B cell (primary cell): Measurements from ENCODE around the gene KIAA1217. TPM values are rescaled to one million over a fixed set of nuclear protein-coding genes. Genes with fewer than 3 reads are reported as not detected.

ENCODE experiments used
- ATAC-seq: fragments of 200-7000 bp; cut with Tn5 transposase; one replicate; pipeline ENCODE4 v1.10.0; 2021; ENCODE audit warnings: low read depth, mild to moderate bottlenecking, moderate number of reproducible peaks, moderate library complexity
- CTCF ChIA-PET: fragments of 350-600 bp; sonication (Branson Sonifier 250); formaldehyde crosslinking; loops from one replicate; lab custom pipeline; 2021; ENCODE audit warnings: antibody characterized with exemption, inconsistent platforms; lab: Charles Lee
- POLR2A ChIA-PET: fragments of 350-600 bp; sonication (Branson Sonifier 250); formaldehyde crosslinking; loops from one replicate; lab custom pipeline; 2021; ENCODE audit warnings: antibody characterized with exemption; lab: Charles Lee
- DNase-seq: peaks from one replicate; pipeline ENCODE4 v3.0.0; 2013
- H2AFZ ChIP-seq: 2 replicates; pipeline ENCODE4 v1.6.1; 2012; ENCODE audit warnings: mild to moderate bottlenecking, low read depth, low read length; ENCODE audit not compliant: insufficient read depth, poor library complexity, severe bottlenecking
- H3K27ac ChIP-seq, 2 donors: 1 replicate in 1 of 2; 2 replicates in 1 of 2; pipeline ENCODE4 v1.5.1; 2012 to 2013; ENCODE audit warnings: low read length in 2 of 2, mild to moderate bottlenecking in 2 of 2, moderate library complexity in 1 of 2
- H3K27me3 ChIP-seq, 4 experiments: fragments of 200-600 bp in 1 of 4; sonication (generic) in 1 of 4; replicated peaks in 1 of 4; 1 replicate in 2 of 4; 2 replicates in 2 of 4; pipeline versions ENCODE4 v1.6.1 to v1.7.0; 2013 to 2016; ENCODE audit warnings: low read length in 3 of 4, mild to moderate bottlenecking in 2 of 4, mixed read lengths in 1 of 4, moderate library complexity in 1 of 4; ENCODE audit not compliant: insufficient read depth in 4 of 4, control insufficient read depth in 3 of 4; ENCODE audit errors: control extremely low read depth in 1 of 4
- H3K36me3 ChIP-seq, 2 experiments: replicated peaks in 1 of 2; 1 replicate in 1 of 2; 2 replicates in 1 of 2; pipeline versions ENCODE4 v1.6.1 to v1.7.1; 2013; ENCODE audit warnings: low read length in 1 of 2; ENCODE audit not compliant: insufficient read depth in 2 of 2, control insufficient read depth in 1 of 2; ENCODE audit errors: control extremely low read depth in 1 of 2, extremely low read depth in 1 of 2
- H3K4me1 ChIP-seq, 2 donors: fragments of 200-600 bp in 1 of 2; sonication (generic) in 1 of 2; 1 replicate in 1 of 2; 2 replicates in 1 of 2; pipeline versions ENCODE4 v1.5.1 to v1.6.1; 2013 to 2017; ENCODE audit warnings: low read length in 2 of 2; ENCODE audit not compliant: control insufficient read depth in 2 of 2, insufficient read depth in 2 of 2
- H3K4me2 ChIP-seq: replicated peaks from 2 replicates; pipeline ENCODE3; 2012; ENCODE audit warnings: mild to moderate bottlenecking, low read depth, low read length; ENCODE audit not compliant: poor library complexity, severe bottlenecking
- H3K4me3 ChIP-seq, 5 experiments: fragments of 200-600 bp in 1 of 5; sonication (generic) in 1 of 5; 1 replicate in 3 of 5; 2 replicates in 2 of 5; pipeline versions ENCODE4 v1.5.1 to v1.7.0; 2011 to 2016; ENCODE audit warnings: low read length in 4 of 5, mild to moderate bottlenecking in 4 of 5, low read depth in 2 of 5, control low read depth in 1 of 5, moderate library complexity in 1 of 5; ENCODE audit not compliant: insufficient read depth in 1 of 5; ENCODE audit errors: control extremely low read depth in 1 of 5, extremely low read depth in 1 of 5
- H3K79me2 ChIP-seq: fragments of 200-600 bp; sonication (generic); one replicate; pipeline ENCODE4 v1.6.0; 2016; ENCODE audit warnings: low read length; ENCODE audit not compliant: control insufficient read depth, insufficient read depth
- H3K9ac ChIP-seq: fragments of 200-600 bp; sonication (generic); 2 replicates; pipeline ENCODE4 v1.6.1; 2017; ENCODE audit warnings: mild to moderate bottlenecking, low read length, moderate library complexity
- H3K9me3 ChIP-seq, 3 donors: one replicate each; pipeline versions ENCODE4 v1.6.1 to v1.7.1; 2013; ENCODE audit warnings: low read length in 2 of 3; ENCODE audit not compliant: control insufficient read depth in 2 of 3, insufficient read depth in 1 of 3; ENCODE audit errors: control extremely low read depth in 1 of 3
- H4K20me1 ChIP-seq: 2 replicates; pipeline ENCODE4 v1.6.0; 2012; ENCODE audit warnings: mild to moderate bottlenecking, low read length; ENCODE audit not compliant: insufficient read depth, control insufficient read depth, poor library complexity, severe bottlenecking
- H3K27ac Mint-ChIP-seq: one replicate; pipeline ENCODE4 v1.8.0; 2021; ENCODE audit warnings: mixed read lengths
- H3K27me3 Mint-ChIP-seq: one replicate; pipeline ENCODE4 v1.8.0; 2021; ENCODE audit warnings: mixed read lengths
- H3K4me1 Mint-ChIP-seq: one replicate; pipeline ENCODE4 v1.8.0; 2021; ENCODE audit warnings: mixed read lengths
- H3K4me3 Mint-ChIP-seq: one replicate; pipeline ENCODE4 v1.8.0; 2021; ENCODE audit warnings: mixed read lengths
- H3K9me3 Mint-ChIP-seq: one replicate; pipeline ENCODE4 v1.8.0; 2022; ENCODE audit warnings: mixed read lengths; ENCODE audit not compliant: insufficient read depth
- CTCF ChIP-seq: fragments of 200-600 bp; IDR thresholded peaks from one replicate; pipeline ENCODE4 v1.8.0; 2022; ENCODE audit warnings: antibody characterized with exemption, mild to moderate bottlenecking
- EZH2 ChIP-seq: IDR thresholded peaks from 2 replicates; pipeline ENCODE4 v1.6.1; 2012; ENCODE audit warnings: borderline replicate concordance, low read depth, mild to moderate bottlenecking, moderate library complexity, low read length; ENCODE audit not compliant: insufficient read depth, poor library complexity, severe bottlenecking
- WGBS: methylation state at CpG from one replicate; pipeline ENCODE4 v1.1.5; 2013; ENCODE audit warnings: missing lambda C conversion rate; ENCODE audit not compliant: insufficient coverage; 5-methylcytosine and 5-hydroxymethylcytosine counted together
- intact Hi-C: fragments of 100-400 bp; cut with micrococcal nuclease; formaldehyde crosslinking; loops from one replicate; pipeline ENCODE4 v1.10.0; 2022
- polyA plus RNA-seq: library from polyadenylated mRNA; depleted of rRNA; stranded (reverse); fragments of >200 nt; gene quantifications from 2 replicates; pipeline ENCODE4 v1.2.3, GENCODE V29; 2012
- total RNA-seq, 2 donors: library from RNA; stranded (reverse); fragments of 120-200 nt in 1 of 2; gene quantifications; 1 replicate in 1 of 2; 2 replicates in 1 of 2; pipeline versions ENCODE4 v1.2.3 to v1.2.4, GENCODE V29; 2013 to 2022

KIAA1217 gene
- total and polyA plus RNA-seq, 2 donors (not counting 1 experiment from before 2014, with no cell fraction given), result 0.67 TPM; not detected in 1

- no CpG with 5 or more reads among the region's 2 CpGs for WGBS
- H3K27ac Mint-ChIP-seq, result no peak overlapping the region
- H3K9me3 Mint-ChIP-seq, result no peaks in the 10 kb centered on the region
- no peak for DNase-seq
- Histone ChIP-seq H3K4me2 (no peak overlapping the region), H3K36me3 (no peaks in the 10 kb centered on the region), H3K27me3 (no peaks in the 10 kb centered on the region), H3K9ac (no peak overlapping the region), H3K4me1 (no peaks in the 10 kb centered on the region), H3K79me2 (no peaks in the 10 kb centered on the region), H3K27ac (no peak overlapping the region), H3K9me3 (no peaks in the 10 kb centered on the region), H4K20me1 (no peaks in the 10 kb centered on the region), H2AFZ (no peak overlapping the region), H3K4me3 (no peak overlapping the region)
- no peak for ATAC-seq
- H3K4me3 Mint-ChIP-seq, result no peak overlapping the region
- ChIA-PET POLR2A (no interaction called here), CTCF (no interaction called here)
- intact Hi-C loops, result no loop called here
- H3K27me3 Mint-ChIP-seq, result no peaks in the 10 kb centered on the region
- TF ChIP-seq CTCF (no peak), EZH2 (no peak)
- no peaks in the 10 kb centered on the region for H3K4me1 Mint-ChIP-seq
Observed at GRCh38 chr10:24467605-24468004, 258.7 kb downstream of the KIAA1217 start.

- no peaks in the 10 kb centered on the region for H4K20me1 ChIP-seq
- H3K27ac ChIP-seq, result no peak overlapping the region
- H3K27me3 Mint-ChIP-seq, result no peaks in the 10 kb centered on the region
- 89% methylated on average over 4 of the region's 6 CpGs for WGBS
- no peak for ATAC-seq
- H3K4me3 ChIP-seq, result no peak overlapping the region
- H3K4me1 Mint-ChIP-seq, result no peaks in the 10 kb centered on the region
- H3K4me1 ChIP-seq, result no peaks in the 10 kb centered on the region
- H2AFZ ChIP-seq, result no peak overlapping the region
- POLR2A ChIA-PET, result no interaction called here
- H3K27ac Mint-ChIP-seq, result no peak overlapping the region
- no peak overlapping the region for H3K4me3 Mint-ChIP-seq
- peaks cover 2% of the 10 kb centered on the region for H3K9me3 Mint-ChIP-seq
- H3K4me2 ChIP-seq, result no peak overlapping the region
- intact Hi-C loops, result no loop called here
- H3K27me3 ChIP-seq, result no peaks in the 10 kb centered on the region
- no peaks in the 10 kb centered on the region for H3K36me3 ChIP-seq
- no peaks in the 10 kb centered on the region for H3K79me2 ChIP-seq
- peaks cover 0 to 4% (median 0%) of the 10 kb centered on the region in 3 donors for H3K9me3 ChIP-seq
- H3K9ac ChIP-seq, result no peak overlapping the region
- CTCF ChIA-PET, result no interaction called here
- no peak for DNase-seq
- no peak for TF ChIP-seq CTCF
- TF ChIP-seq EZH2, result no peak
Observed at GRCh38 chr10:24468281-24468751, 259.4 kb downstream of the KIAA1217 start.
